GM18519 (cell line): ENCODE measurements around the gene BRINP3.

Source experiments
- ATAC-seq: cut with Tn5 transposase; IDR thresholded peaks from one replicate; pipeline ENCODE4 v1.9.1; 2021; ENCODE audit warnings: mild to moderate bottlenecking, moderate library complexity; ENCODE audit not compliant: unreplicated experiment, low FRiP score

BRINP3 gene

GRCh38 chr1:190327271-190327670, 150.4 kb downstream of the BRINP3 start:
- no peak for ATAC-seq

- ATAC-seq = no peak
These were observed 154.1 kb downstream of the BRINP3 start for GRCh38 chr1:190323530-190323929.

GRCh38 chr1:190322274-190322673, 155.4 kb downstream of the BRINP3 start:
- ATAC-seq = no peak

GRCh38 chr1:190320952-190321351, 156.7 kb downstream of the BRINP3 start:
- no peak for ATAC-seq

GRCh38 chr1:190312763-190313162, 164.9 kb downstream of the BRINP3 start:
- no peak for ATAC-seq

- ATAC-seq = no peak
These were observed 174.2 kb downstream of the BRINP3 start for GRCh38 chr1:190303501-190303900.

GRCh38 chr1:190296453-190296852, 181.2 kb downstream of the BRINP3 start:
- no peak for ATAC-seq

- ATAC-seq = no peak
These were observed 187.8 kb downstream of the BRINP3 start for GRCh38 chr1:190289897-190290296.

GRCh38 chr1:190286111-190286510, 191.6 kb downstream of the BRINP3 start:
- no peak for ATAC-seq

- no peak for ATAC-seq
These were observed 200.6 kb downstream of the BRINP3 start for GRCh38 chr1:190277107-190277506.

GRCh38 chr1:190274721-190275120, 202.9 kb downstream of the BRINP3 start:
- ATAC-seq = no peak

GRCh38 chr1:190273161-190273560, 204.5 kb downstream of the BRINP3 start:
- ATAC-seq = no peak

- ATAC-seq = no peak
These were observed 215.1 kb downstream of the BRINP3 start for GRCh38 chr1:190262538-190262937.

GRCh38 chr1:190259424-190259823, 218.2 kb downstream of the BRINP3 start:
- ATAC-seq = no peak

- ATAC-seq = no peak
These were observed 219.7 kb downstream of the BRINP3 start for GRCh38 chr1:190258003-190258402.

- ATAC-seq = no peak
These were observed 225.6 kb downstream of the BRINP3 start for GRCh38 chr1:190252046-190252445.

- ATAC-seq = no peak
These were observed 227.3 kb downstream of the BRINP3 start for GRCh38 chr1:190250368-190250767.

GRCh38 chr1:190244406-190244805, 233.3 kb downstream of the BRINP3 start:
- no peak for ATAC-seq

- ATAC-seq = no peak
These were observed 234.6 kb downstream of the BRINP3 start for GRCh38 chr1:190243056-190243455.

GRCh38 chr1:190226006-190226405, 251.7 kb downstream of the BRINP3 start:
- ATAC-seq = no peak

GRCh38 chr1:190212450-190212849, 265.2 kb downstream of the BRINP3 start:
- ATAC-seq = no peak

- ATAC-seq = no peak
These were observed 269.9 kb downstream of the BRINP3 start for GRCh38 chr1:190207733-190208132.

GRCh38 chr1:190205713-190206112, 272.0 kb downstream of the BRINP3 start:
- ATAC-seq = no peak
